H9 (cell line): ENCODE results near the gene HESX1. TPM values are rescaled to one million over a fixed set of nuclear protein-coding genes. Genes with fewer than 3 reads are reported as not detected.

Experiments
- DNase-seq: peaks from one replicate; pipeline ENCODE4 v3.0.0-alpha.2; 2017
- H2AFZ ChIP-seq: one replicate; pipeline ENCODE4 v1.6.1; 2013; ENCODE audit warnings: mild to moderate bottlenecking, low read length, control low read depth, moderate library complexity
- H2AK5ac ChIP-seq: 2 replicates; pipeline ENCODE4 v1.6.1; 2013; ENCODE audit warnings: low read length, control low read depth, mixed read lengths; ENCODE audit not compliant: insufficient read length
- H2BK120ac ChIP-seq: one replicate; pipeline ENCODE4 v1.6.1; 2013; ENCODE audit warnings: low read depth, mild to moderate bottlenecking, low read length, control low read depth, inconsistent platforms; ENCODE audit not compliant: poor library complexity, severe bottlenecking
- H2BK12ac ChIP-seq: 2 replicates; pipeline ENCODE4 v1.6.1; 2013; ENCODE audit warnings: low read length, control low read depth, mixed read lengths, low read depth; ENCODE audit not compliant: insufficient read length
- H2BK15ac ChIP-seq: 2 replicates; pipeline ENCODE4 v1.6.1; 2013; ENCODE audit warnings: low read depth, low read length, control low read depth
- H2BK20ac ChIP-seq: one replicate; pipeline ENCODE4 v1.6.1; 2013; ENCODE audit warnings: low read depth, mild to moderate bottlenecking, low read length, control low read depth, inconsistent platforms; ENCODE audit not compliant: poor library complexity, severe bottlenecking
- H2BK5ac ChIP-seq: 2 replicates; pipeline ENCODE4 v1.6.1; 2013; ENCODE audit warnings: low read length, control low read depth, mixed read lengths; ENCODE audit not compliant: insufficient read length
- H3K14ac ChIP-seq: 2 replicates; pipeline ENCODE4 v1.6.1; 2013; ENCODE audit warnings: low read length, control low read depth; ENCODE audit not compliant: insufficient read depth
- H3K18ac ChIP-seq: 2 replicates; pipeline ENCODE4 v1.6.1; 2013; ENCODE audit warnings: low read depth, mild to moderate bottlenecking, mixed read lengths, low read length, control low read depth; ENCODE audit not compliant: insufficient read length
- H3K23ac ChIP-seq: 2 replicates; pipeline ENCODE4 v1.6.1; 2013; ENCODE audit warnings: low read length, control low read depth, mixed read lengths, low read depth; ENCODE audit not compliant: insufficient read length
- H3K23me2 ChIP-seq: 2 replicates; pipeline ENCODE4 v1.6.1; 2013; ENCODE audit warnings: low read depth, mild to moderate bottlenecking, mixed read lengths, low read length, control low read depth; ENCODE audit not compliant: insufficient read length, poor library complexity, severe bottlenecking
- H3K27ac ChIP-seq: 2 replicates; pipeline ENCODE4 v1.5.1; 2013; ENCODE audit warnings: low read length, control low read depth, mixed read lengths, low read depth; ENCODE audit not compliant: insufficient read length
- H3K27me3 ChIP-seq: 2 replicates; pipeline ENCODE4 v1.6.1; 2013; ENCODE audit warnings: low read length, control low read depth, inconsistent platforms; ENCODE audit not compliant: insufficient read depth
- H3K4ac ChIP-seq: 2 replicates; pipeline ENCODE4 v1.6.1; 2013; ENCODE audit warnings: low read depth, mild to moderate bottlenecking, control low read depth, inconsistent platforms, low read length, moderate library complexity
- H3K4me1 ChIP-seq: 2 replicates; pipeline ENCODE4 v1.6.1; 2013; ENCODE audit warnings: low read length, control low read depth, inconsistent platforms; ENCODE audit not compliant: insufficient read depth
- H3K4me2 ChIP-seq: 2 replicates; pipeline ENCODE4 v1.6.1; 2013; ENCODE audit warnings: low read length, control low read depth, mixed read lengths; ENCODE audit not compliant: insufficient read length, insufficient read depth
- H3K56ac ChIP-seq: 2 replicates; pipeline ENCODE4 v1.6.1; 2013; ENCODE audit warnings: low read depth, mild to moderate bottlenecking, mixed read lengths, low read length, control low read depth; ENCODE audit not compliant: insufficient read length
- H3K79me1 ChIP-seq: 2 replicates; pipeline ENCODE4 v1.6.1; 2013; ENCODE audit warnings: low read depth, mild to moderate bottlenecking, moderate library complexity, low read length, control low read depth, inconsistent platforms; ENCODE audit not compliant: insufficient read depth, poor library complexity, severe bottlenecking
- H3K79me2 ChIP-seq: 2 replicates; pipeline ENCODE4 v1.6.1; 2013; ENCODE audit warnings: low read length, control low read depth, inconsistent platforms; ENCODE audit not compliant: insufficient read depth
- H3K9ac ChIP-seq: 2 replicates; pipeline ENCODE4 v1.6.1; 2013; ENCODE audit warnings: low read length, control low read depth, mixed read lengths; ENCODE audit not compliant: insufficient read length; ENCODE audit errors: extremely low read depth
- H3K9me3 ChIP-seq: one replicate; pipeline ENCODE4 v1.6.1; 2013; ENCODE audit warnings: low read depth, low read length, inconsistent platforms; ENCODE audit not compliant: control insufficient read depth
- H3T11ph ChIP-seq: one replicate; pipeline ENCODE4 v1.6.1; 2013; ENCODE audit warnings: mild to moderate bottlenecking, low read length, control low read depth, inconsistent platforms
- H4K20me1 ChIP-seq: one replicate; pipeline ENCODE4 v1.6.1; 2013; ENCODE audit not compliant: control insufficient read depth, insufficient read length, insufficient read depth
- H4K5ac ChIP-seq: 2 replicates; pipeline ENCODE4 v1.6.1; 2013; ENCODE audit warnings: low read depth, mild to moderate bottlenecking, mixed read lengths, low read length, control low read depth; ENCODE audit not compliant: insufficient read length
- H4K8ac ChIP-seq: replicated peaks from 2 replicates; pipeline ENCODE4 v1.6.1; 2013; ENCODE audit warnings: low read length, control low read depth, mixed read lengths, low read depth; ENCODE audit not compliant: insufficient read length
- H4K91ac ChIP-seq: 2 replicates; pipeline ENCODE4 v1.6.1; 2013; ENCODE audit warnings: low read depth, mild to moderate bottlenecking, moderate library complexity, mixed read lengths, low read length, control low read depth; ENCODE audit not compliant: insufficient read length
- H3K27ac Mint-ChIP-seq, 3 experiments: 2 replicates in 2 of 3; 3 replicates in 1 of 3; pipeline ENCODE4 v1.8.0; 2020 to 2021; ENCODE audit warnings: mixed read lengths in 3 of 3, mild to moderate bottlenecking in 1 of 3, moderate library complexity in 1 of 3
- H3K27me3 Mint-ChIP-seq: 2 replicates; pipeline ENCODE4 v1.8.0; 2021; ENCODE audit warnings: low read depth, mild to moderate bottlenecking, moderate library complexity, mixed read lengths
- H3K36me3 Mint-ChIP-seq, 3 experiments: 2 replicates in 2 of 3; 3 replicates in 1 of 3; pipeline ENCODE4 v1.8.0; 2020 to 2021; ENCODE audit warnings: low read depth in 3 of 3, mixed read lengths in 3 of 3; ENCODE audit not compliant: insufficient read depth in 1 of 3
- H3K4me1 Mint-ChIP-seq, 2 experiments: 2 replicates each; pipeline ENCODE4 v1.8.0; 2020; ENCODE audit warnings: mixed read lengths in 2 of 2
- H3K4me3 Mint-ChIP-seq, 2 experiments: 2 replicates in 1 of 2; 3 replicates in 1 of 2; pipeline ENCODE4 v1.8.0; 2020 to 2021; ENCODE audit warnings: mild to moderate bottlenecking in 2 of 2, mixed read lengths in 2 of 2, moderate library complexity in 1 of 2
- H3K9me3 Mint-ChIP-seq, 2 experiments: 2 replicates in 1 of 2; 3 replicates in 1 of 2; pipeline ENCODE4 v1.8.0; 2020; ENCODE audit warnings: mild to moderate bottlenecking in 2 of 2, mixed read lengths in 2 of 2, moderate library complexity in 1 of 2
- WGBS: extraction: QIAGEN DNeasy Blood & Tissue Kit; methylation state at CpG from one replicate; pipeline ENCODE4 v1.1.7; 2013; ENCODE audit warnings: missing lambda C conversion rate, low lambda C conversion rate, mixed read lengths; ENCODE audit not compliant: insufficient read length; ENCODE audit errors: extremely low coverage; 5-methylcytosine and 5-hydroxymethylcytosine counted together
- total RNA-seq: library from RNA; stranded (reverse); gene quantifications from 2 replicates; pipeline ENCODE4 v1.2.1, GENCODE V29; 2021
- TF ChIP-seq, protein P1 (sequence below): fragments of 200-600 bp; sonication (generic); conservative IDR thresholded peaks from 3 replicates; pipeline ENCODE4 v1.8.0; 2021; ENCODE audit warnings: antibody characterized with exemption, mild to moderate bottlenecking

HESX1 gene
- total RNA-seq, 1 experiment from 2014 or later: 28.4 TPM

DNA sequence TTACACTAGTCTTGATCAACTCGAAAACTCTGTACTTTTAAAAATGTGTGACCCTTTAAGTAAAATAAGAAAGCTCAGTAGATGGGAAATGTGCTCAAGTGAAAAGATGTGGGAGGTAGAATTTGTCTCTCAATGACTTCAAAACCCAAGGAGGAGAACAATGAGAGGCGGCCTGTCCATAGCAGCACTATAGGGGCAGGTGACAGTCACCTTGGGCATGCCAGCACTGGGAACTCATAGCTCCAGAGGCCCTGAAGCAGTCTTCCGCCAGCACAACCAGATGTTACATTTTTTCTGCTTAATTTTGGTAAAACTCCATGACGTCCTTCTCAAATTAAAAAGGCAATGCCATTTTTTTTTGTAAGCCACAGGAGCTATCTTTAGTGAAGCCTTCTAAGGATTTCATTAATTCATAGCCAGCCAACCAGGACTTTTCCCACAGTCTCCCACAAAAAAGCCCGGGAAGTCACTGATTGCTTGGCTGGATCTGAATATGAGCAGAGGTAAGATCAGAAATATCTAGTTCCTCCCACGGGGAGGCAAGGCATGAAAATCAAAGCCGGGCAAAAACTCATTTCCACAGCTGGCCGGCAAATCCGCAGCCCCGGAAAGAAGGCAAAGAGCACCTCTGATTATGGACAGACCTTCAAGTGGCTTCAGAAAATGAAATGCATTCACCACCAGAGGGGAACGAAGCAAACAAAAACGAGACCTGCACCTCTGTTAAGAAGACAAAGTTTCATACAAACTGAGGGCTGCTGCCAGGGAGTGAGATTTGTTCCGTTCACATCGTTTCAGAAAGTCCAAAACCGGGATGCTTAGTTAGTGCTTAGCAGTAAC lies 45.1 kb downstream of the HESX1 start:
- WGBS: no CpG with 5 or more reads among the region's 15 CpGs
- Histone ChIP-seq H3K4me2 (no peak overlapping the region), H3K23me2 (no peaks in the 10 kb centered on the region), H2BK5ac (no peak overlapping the region), H3K79me2 (peaks cover 19% of the 10 kb centered on the region; the same call in 1 of the 2 replicates), H4K5ac (no peak overlapping the region), H3K56ac (no peak overlapping the region), H3K18ac (no peak overlapping the region), H2BK15ac (no peak overlapping the region), H3K9ac (no peak overlapping the region), H3K14ac (0 out of 2 replicates have a peak overlapping the region, but pooled peaks have one; percentile 33), H3K9me3 (no peaks in the 10 kb centered on the region), H3K23ac (no peak overlapping the region), H3K27ac (no peak overlapping the region), H4K8ac (no peak overlapping the region), H2BK120ac (no peak overlapping the region), H4K91ac (no peak overlapping the region), H3K79me1 (no peaks in the 10 kb centered on the region), H3K27me3 (no peaks in the 10 kb centered on the region), H2BK20ac (no peak overlapping the region), H2BK12ac (no peak overlapping the region), H3K4me1 (peaks cover 27% of the 10 kb centered on the region; the same call in 1 of the 2 replicates), H2AK5ac (no peak overlapping the region), H2AFZ (no peak overlapping the region), H3K4ac (no peak overlapping the region), H4K20me1 (peaks cover 2% of the 10 kb centered on the region), H3T11ph (no peak overlapping the region)
- H3K36me3 Mint-ChIP-seq: no peaks in the 10 kb centered on the region; a peak in 1 of 7 replicates
- no peak overlapping the region for H3K27ac Mint-ChIP-seq
- DNase-seq: no peak
- peaks cover 38% of the 10 kb centered on the region for H3K27me3 Mint-ChIP-seq
- H3K9me3 Mint-ChIP-seq: no peaks in the 10 kb centered on the region; a peak in 1 of 5 replicates
- H3K4me3 Mint-ChIP-seq: no peak overlapping the region; a peak in 1 of 5 replicates
- TF ChIP-seq, protein P1, sequence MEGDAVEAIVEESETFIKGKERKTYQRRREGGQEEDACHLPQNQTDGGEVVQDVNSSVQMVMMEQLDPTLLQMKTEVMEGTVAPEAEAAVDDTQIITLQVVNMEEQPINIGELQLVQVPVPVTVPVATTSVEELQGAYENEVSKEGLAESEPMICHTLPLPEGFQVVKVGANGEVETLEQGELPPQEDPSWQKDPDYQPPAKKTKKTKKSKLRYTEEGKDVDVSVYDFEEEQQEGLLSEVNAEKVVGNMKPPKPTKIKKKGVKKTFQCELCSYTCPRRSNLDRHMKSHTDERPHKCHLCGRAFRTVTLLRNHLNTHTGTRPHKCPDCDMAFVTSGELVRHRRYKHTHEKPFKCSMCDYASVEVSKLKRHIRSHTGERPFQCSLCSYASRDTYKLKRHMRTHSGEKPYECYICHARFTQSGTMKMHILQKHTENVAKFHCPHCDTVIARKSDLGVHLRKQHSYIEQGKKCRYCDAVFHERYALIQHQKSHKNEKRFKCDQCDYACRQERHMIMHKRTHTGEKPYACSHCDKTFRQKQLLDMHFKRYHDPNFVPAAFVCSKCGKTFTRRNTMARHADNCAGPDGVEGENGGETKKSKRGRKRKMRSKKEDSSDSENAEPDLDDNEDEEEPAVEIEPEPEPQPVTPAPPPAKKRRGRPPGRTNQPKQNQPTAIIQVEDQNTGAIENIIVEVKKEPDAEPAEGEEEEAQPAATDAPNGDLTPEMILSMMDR: no peak
- peaks cover 75% of the 10 kb centered on the region in 2 experiments for H3K4me1 Mint-ChIP-seq
